Peyer's patch (tissue), 4 donors: ENCODE data around the gene TMC1. TPM values are rescaled to one million over a fixed set of nuclear protein-coding genes. Genes with fewer than 3 reads are reported as not detected.

Experiments used
- DNase-seq, 3 donors: peaks; one replicate each; pipeline ENCODE4 v3.0.0-alpha.2; 2017 to 2019
- H3K27ac ChIP-seq, 4 donors: fragments of 200-600 bp; sonication (generic); one replicate each; pipeline ENCODE4 v1.5.1; 2016 to 2019
- H3K27me3 ChIP-seq, 2 donors: fragments of 200-600 bp; sonication (generic); one replicate each; pipeline ENCODE4 v1.5.1; 2019
- H3K36me3 ChIP-seq, 3 donors: fragments of 200-600 bp; sonication (generic); one replicate each; pipeline ENCODE4 v1.5.1; 2016 to 2019
- H3K4me1 ChIP-seq, 4 donors: fragments of 200-600 bp; sonication (generic); one replicate each; pipeline ENCODE4 v1.5.1; 2016 to 2019
- H3K4me3 ChIP-seq, 4 donors: fragments of 200-600 bp; sonication (generic); 1 replicate in 3 of 4; 2 replicates in 1 of 4; pipeline ENCODE4 v1.5.1; 2016 to 2019; ENCODE audit warnings: mild to moderate bottlenecking in 1 of 4
- H3K9me3 ChIP-seq, 4 donors: fragments of 200-600 bp; sonication (generic); one replicate each; pipeline ENCODE4 v1.5.1; 2016 to 2019; ENCODE audit warnings: mild to moderate bottlenecking in 1 of 4
- POLR2A ChIP-seq, 2 donors: fragments of 450-650 bp; IDR thresholded peaks; one replicate each; pipeline ENCODE4 v1.5.1; 2017; ENCODE audit warnings: antibody characterized with exemption in 2 of 2, mild to moderate bottlenecking in 2 of 2, moderate library complexity in 2 of 2
- total RNA-seq, 4 donors: library from RNA; depleted of rRNA; stranded (reverse); fragments of >200 nt; gene quantifications; one replicate each; pipeline ENCODE4 v1.1.0, GENCODE V29; 2016
- TF ChIP-seq, protein P1 (sequence below), 6 experiments: fragments of 450-650 bp in 4 of 6; fragments of 200-600 bp in 2 of 6; sonication (generic) in 1 of 6; IDR thresholded peaks; one replicate each; pipeline ENCODE4 v1.5.1; 2017 to 2019; ENCODE audit warnings: antibody characterized with exemption in 6 of 6, mild to moderate bottlenecking in 3 of 6, moderate library complexity in 1 of 6

The TMC1 gene
- total RNA-seq, 4 donors from 2014 or later: not detected

DNA sequence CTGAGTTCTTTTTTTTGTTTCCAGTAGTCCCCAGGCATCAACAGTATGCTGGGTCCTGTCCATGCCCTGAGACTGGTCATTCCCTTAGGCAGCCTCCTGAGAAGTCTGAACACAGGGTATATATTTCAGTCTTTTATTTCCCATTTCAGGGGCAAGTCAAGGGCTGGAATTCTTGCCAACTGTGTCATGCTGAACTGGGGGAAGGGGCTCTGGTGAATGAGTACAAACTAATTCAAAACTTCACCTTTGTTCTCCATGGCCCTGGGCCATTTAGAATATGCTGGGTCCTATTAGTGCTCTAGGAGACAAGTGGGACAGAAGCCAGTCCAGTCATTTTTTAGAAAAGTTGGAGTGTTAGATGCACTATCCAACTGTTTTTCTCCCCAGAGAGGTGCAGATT, 170.3 kb downstream of the TMC1 start:
- no peak for TF ChIP-seq POLR2A (IDR thresholded peaks at IDR 0.05)
- TF ChIP-seq, protein P1, sequence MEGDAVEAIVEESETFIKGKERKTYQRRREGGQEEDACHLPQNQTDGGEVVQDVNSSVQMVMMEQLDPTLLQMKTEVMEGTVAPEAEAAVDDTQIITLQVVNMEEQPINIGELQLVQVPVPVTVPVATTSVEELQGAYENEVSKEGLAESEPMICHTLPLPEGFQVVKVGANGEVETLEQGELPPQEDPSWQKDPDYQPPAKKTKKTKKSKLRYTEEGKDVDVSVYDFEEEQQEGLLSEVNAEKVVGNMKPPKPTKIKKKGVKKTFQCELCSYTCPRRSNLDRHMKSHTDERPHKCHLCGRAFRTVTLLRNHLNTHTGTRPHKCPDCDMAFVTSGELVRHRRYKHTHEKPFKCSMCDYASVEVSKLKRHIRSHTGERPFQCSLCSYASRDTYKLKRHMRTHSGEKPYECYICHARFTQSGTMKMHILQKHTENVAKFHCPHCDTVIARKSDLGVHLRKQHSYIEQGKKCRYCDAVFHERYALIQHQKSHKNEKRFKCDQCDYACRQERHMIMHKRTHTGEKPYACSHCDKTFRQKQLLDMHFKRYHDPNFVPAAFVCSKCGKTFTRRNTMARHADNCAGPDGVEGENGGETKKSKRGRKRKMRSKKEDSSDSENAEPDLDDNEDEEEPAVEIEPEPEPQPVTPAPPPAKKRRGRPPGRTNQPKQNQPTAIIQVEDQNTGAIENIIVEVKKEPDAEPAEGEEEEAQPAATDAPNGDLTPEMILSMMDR (IDR thresholded peaks at IDR 0.05): no peak

DNA sequence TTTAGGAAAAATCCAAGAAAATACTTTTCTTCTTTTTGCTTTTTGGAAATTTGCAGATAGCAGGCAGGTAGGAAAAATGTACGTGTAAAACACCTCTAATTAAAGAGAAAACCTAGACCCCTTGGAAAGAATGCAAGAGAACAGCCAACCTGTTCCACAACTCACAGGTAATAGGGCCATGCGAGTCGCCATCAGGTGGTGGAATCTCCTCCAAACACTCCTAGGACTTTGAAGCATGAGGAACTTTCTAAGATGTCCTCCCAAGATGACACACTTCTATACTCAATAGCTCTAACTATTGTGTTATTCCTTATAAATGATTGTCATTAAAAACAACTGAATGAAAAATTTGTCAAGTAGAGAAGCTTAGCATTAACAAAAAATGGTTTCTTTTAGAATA, 174.0 kb downstream of the TMC1 start:
- Histone ChIP-seq H3K27ac (no peak overlapping the region), H3K4me1 (no peaks in the 10 kb centered on the region), H3K36me3 (no peaks in the 10 kb centered on the region), H3K4me3 (no peak overlapping the region), H3K27me3 (no peaks in the 10 kb centered on the region), H3K9me3 (no peaks in the 10 kb centered on the region)
- TF ChIP-seq, protein P1 (IDR thresholded peaks at IDR 0.05): no peak
- TF ChIP-seq POLR2A (IDR thresholded peaks at IDR 0.05): no peak
- no peak for DNase-seq

More for the DNA sequence above, 170.3 kb downstream of the TMC1 start:
- no peaks in the 10 kb centered on the region for H3K36me3 ChIP-seq
- no peak overlapping the region for H3K27ac ChIP-seq
- H3K27me3 ChIP-seq: no peaks in the 10 kb centered on the region
- no peaks in the 10 kb centered on the region for H3K9me3 ChIP-seq
- no peaks in the 10 kb centered on the region for H3K4me1 ChIP-seq
- DNase-seq: no peak
- no peak overlapping the region for H3K4me3 ChIP-seq

DNA sequence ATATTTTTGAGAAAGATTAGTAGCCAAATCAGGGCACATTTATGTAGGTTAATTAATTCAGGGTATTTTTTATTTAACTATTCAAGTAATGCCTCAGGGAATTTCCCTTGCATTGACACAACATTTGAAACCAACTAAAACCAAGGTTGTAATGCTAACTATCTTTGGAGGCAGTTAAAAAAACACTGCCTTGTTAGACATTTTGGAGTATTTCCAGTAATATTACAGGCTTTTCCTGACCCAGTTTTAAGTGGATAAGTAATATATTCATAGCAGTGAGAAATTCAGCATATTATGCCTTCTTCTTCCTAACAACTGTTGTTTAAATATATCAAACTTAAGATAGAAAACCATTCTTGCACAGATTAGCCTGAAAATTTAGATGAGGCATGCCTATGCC, 175.1 kb downstream of the TMC1 start:
- TF ChIP-seq, protein P1 (IDR thresholded peaks at IDR 0.05): no peak
- TF ChIP-seq POLR2A (IDR thresholded peaks at IDR 0.05): no peak
- DNase-seq: no peak

DNA sequence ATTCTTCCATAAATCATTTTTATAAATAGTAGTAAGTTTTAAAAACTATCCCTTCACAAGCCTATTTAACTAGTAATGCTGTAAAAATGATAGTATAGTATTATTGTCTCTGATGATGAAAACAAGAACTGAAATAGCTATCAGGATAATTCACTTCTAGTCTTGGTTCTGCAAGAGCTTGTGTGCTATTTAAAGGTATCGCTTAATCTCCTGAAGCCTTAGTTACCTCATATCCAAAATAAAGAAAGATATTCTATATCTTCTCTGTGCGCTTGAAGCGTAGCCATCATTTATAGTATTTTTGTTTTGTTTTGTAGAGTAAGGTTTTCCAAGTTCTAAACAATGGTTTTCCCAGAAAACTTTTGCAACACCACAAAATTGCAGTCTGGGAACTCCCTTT, 180.1 kb downstream of the TMC1 start:
- no peaks in the 10 kb centered on the region for H3K9me3 ChIP-seq
- H3K4me3 ChIP-seq: no peak overlapping the region
- DNase-seq: no peak
- no peaks in the 10 kb centered on the region for H3K4me1 ChIP-seq
- no peak overlapping the region for H3K27ac ChIP-seq
- no peaks in the 10 kb centered on the region for H3K36me3 ChIP-seq
- TF ChIP-seq, protein P1 (IDR thresholded peaks at IDR 0.05): no peak
- no peak for TF ChIP-seq POLR2A (IDR thresholded peaks at IDR 0.05)
- H3K27me3 ChIP-seq: no peaks in the 10 kb centered on the region

More for the DNA sequence above, 175.1 kb downstream of the TMC1 start:
- no peaks in the 10 kb centered on the region for H3K4me1 ChIP-seq
- no peak overlapping the region for H3K4me3 ChIP-seq
- H3K9me3 ChIP-seq: no peaks in the 10 kb centered on the region
- H3K36me3 ChIP-seq: no peaks in the 10 kb centered on the region
- H3K27me3 ChIP-seq: no peaks in the 10 kb centered on the region
- no peak overlapping the region for H3K27ac ChIP-seq

DNA sequence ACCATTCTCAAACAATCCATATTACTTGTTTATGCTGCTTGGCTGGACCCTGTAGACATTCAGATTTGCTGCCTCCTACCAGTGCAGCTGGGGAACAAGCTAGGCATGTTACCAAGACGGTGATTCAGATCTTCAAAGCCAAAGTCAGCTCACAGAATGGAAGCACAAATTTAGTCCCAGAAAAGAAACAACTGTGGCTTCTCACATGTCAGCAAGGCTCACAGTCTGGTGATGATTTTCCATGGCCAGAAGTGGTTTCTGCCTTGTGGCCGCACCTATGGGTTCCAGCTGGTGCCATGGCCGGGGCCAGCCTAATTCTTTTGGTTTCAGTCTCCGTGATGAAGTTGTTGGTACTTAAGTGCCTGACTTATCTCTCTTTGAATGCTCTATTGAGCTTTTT, 182.2 kb downstream of the TMC1 start:
- no peaks in the 10 kb centered on the region for H3K9me3 ChIP-seq
- H3K36me3 ChIP-seq: no peaks in the 10 kb centered on the region
- no peak for TF ChIP-seq POLR2A (IDR thresholded peaks at IDR 0.05)
- TF ChIP-seq, protein P1 (IDR thresholded peaks at IDR 0.05): no peak

More for the DNA sequence above, 182.2 kb downstream of the TMC1 start:
- no peak overlapping the region for H3K4me3 ChIP-seq
- no peaks in the 10 kb centered on the region for H3K4me1 ChIP-seq
- no peak overlapping the region for H3K27ac ChIP-seq
- H3K27me3 ChIP-seq: no peaks in the 10 kb centered on the region
- no peak for DNase-seq
